Activated naive CD8-positive, alpha-beta T cell treated with anti-CD3 and anti-CD28 coated beads, Interleukin-2, amount 50 U/mL, for 24 hours (primary cell): ENCODE data around the gene ADA.
A peak's percentile ranks its signal among the peaks of the same experiment; 100 is the strongest.

ENCODE experiments used
- ATAC-seq: fragments of 150-1000 bp; cut with Tn5 transposase; one replicate; pipeline ENCODE4 v1.10.0; 2021
- DNase-seq: peaks from one replicate; pipeline ENCODE4 v3.0.0; 2021
- H3K27ac Mint-ChIP-seq: one replicate; pipeline ENCODE4 v1.8.0; 2021; ENCODE audit warnings: mild to moderate bottlenecking, mixed read lengths
- H3K27me3 Mint-ChIP-seq: one replicate; pipeline ENCODE4 v1.8.0; 2021; ENCODE audit warnings: mixed read lengths
- H3K36me3 Mint-ChIP-seq: one replicate; pipeline ENCODE4 v1.8.0; 2021; ENCODE audit warnings: low read depth, mixed read lengths
- H3K4me1 Mint-ChIP-seq: one replicate; pipeline ENCODE4 v1.8.0; 2021; ENCODE audit warnings: mixed read lengths
- H3K4me3 Mint-ChIP-seq: one replicate; pipeline ENCODE4 v1.8.0; 2021; ENCODE audit warnings: mild to moderate bottlenecking, moderate library complexity, mixed read lengths
- H3K9me3 Mint-ChIP-seq: one replicate; pipeline ENCODE4 v1.8.0; 2021; ENCODE audit warnings: mixed read lengths

ADA gene

DNA sequence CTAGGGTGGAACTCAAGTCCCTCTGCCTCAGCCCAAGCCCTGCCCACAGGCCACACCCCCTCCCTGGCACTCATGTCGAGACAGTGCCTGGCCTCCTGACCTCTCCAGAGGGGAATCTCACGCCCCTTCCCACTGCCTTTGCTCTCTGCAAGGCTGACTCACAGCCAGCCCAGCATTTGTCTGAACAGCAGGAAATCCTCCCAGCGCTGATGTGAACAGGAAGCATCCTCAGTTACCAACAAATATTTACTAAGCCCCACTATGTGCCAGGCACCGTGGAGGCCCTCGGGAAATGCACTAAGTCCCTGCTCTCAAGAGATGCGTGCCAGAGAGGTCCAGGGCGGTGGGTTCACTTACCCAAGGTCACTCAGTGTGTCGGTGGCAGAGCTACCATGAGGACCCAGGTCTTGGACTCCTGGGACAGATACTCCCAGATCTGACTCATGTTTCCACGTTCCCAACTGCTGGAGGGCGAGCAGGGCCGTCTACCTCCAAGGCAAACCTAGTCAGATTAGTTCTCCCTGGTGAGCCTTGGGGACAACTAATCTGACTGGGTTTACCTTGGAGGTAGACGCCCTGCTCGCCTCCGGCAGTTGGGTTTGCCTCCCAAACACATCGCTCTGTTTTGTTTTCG is 7.8 kb downstream of the ADA start:
- Mint-ChIP-seq H3K27me3 (no peaks in the 10 kb centered on the region), H3K4me1 (peaks cover 74% of the 10 kb centered on the region), H3K4me3 (peak overlapping the region; percentile 51), H3K27ac (peak overlapping the region; percentile 77), H3K9me3 (no peaks in the 10 kb centered on the region), H3K36me3 (peaks cover 8% of the 10 kb centered on the region)
- ATAC-seq = no peak
- DNase-seq = peak; percentile 40

DNA sequence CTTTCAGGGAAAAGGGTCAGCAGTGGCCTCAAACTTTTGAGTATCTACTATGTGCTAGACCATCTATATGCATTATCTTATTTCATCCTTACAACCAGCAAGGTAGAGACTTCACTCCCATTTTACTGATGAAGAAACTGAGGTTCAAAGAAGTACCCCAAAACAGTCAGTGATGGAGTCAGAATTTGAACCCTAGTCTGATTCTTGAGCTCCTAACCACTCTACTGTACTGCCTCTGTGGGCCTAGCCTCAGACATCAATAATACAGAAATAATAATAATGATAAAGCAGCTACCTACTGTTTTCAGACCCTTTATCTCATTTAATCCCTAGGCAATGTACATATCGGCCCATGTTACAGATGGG is 8.4 kb downstream of the ADA start:
- Mint-ChIP-seq H3K27ac (peak overlapping the region; percentile 89), H3K27me3 (no peaks in the 10 kb centered on the region), H3K36me3 (peaks cover 10% of the 10 kb centered on the region), H3K4me1 (peaks cover 68% of the 10 kb centered on the region), H3K4me3 (no peak overlapping the region), H3K9me3 (no peaks in the 10 kb centered on the region)
- ATAC-seq (no peak), DNase-seq (no peak)

DNA sequence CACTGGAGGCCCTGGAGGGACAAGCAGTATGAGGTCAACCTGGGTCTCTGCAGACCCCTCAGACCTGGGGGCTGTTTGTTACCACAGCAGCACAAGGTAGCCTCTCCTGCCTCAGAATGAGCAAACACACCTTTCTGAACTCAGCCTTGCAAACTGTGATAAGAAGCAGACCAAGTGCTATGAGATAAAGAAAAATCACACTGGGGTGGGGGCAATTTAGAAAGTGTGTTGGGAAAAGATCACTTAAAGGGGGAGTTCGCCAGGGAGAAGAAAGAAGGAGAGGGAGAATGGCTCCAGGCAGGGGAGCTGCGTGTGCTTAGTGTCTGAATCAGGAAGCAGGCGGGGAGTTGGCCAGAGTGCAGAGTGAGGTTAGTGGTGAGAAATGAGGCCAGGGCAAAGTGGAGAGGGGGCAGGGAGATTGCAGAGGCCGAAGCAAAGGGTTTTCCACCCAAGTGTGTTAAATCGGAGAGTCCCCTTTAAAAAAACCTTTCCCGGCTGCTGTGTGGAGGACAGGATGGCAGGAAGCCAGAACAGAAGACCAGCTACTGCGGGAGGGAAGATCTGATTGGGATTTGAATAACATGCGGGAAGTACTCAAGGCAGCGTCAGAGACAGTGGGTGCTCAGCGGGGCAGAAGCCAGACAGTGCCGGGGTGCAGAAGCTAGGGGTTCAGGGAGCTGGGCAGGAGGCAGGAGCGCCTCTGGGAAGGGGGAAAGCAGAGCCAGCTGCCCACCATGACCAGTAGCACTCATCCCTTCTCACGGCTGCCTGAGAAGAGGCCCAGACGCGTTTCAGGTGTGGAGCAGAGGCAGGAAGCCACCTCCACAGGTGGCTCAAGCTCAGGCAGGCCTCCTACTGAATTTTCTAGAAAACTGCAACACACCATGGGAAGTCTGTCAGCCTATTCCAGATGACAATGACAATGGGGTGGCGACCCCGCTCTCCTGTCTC is 9.0 kb downstream of the ADA start:
- Mint-ChIP-seq H3K27ac (peak overlapping the region; percentile 89), H3K27me3 (no peaks in the 10 kb centered on the region), H3K4me3 (peak overlapping the region; percentile 57), H3K4me1 (peaks cover 65% of the 10 kb centered on the region), H3K9me3 (no peaks in the 10 kb centered on the region), H3K36me3 (peaks cover 10% of the 10 kb centered on the region)
- DNase-seq (peak; percentile 42), ATAC-seq (peak; percentile 37)

DNA sequence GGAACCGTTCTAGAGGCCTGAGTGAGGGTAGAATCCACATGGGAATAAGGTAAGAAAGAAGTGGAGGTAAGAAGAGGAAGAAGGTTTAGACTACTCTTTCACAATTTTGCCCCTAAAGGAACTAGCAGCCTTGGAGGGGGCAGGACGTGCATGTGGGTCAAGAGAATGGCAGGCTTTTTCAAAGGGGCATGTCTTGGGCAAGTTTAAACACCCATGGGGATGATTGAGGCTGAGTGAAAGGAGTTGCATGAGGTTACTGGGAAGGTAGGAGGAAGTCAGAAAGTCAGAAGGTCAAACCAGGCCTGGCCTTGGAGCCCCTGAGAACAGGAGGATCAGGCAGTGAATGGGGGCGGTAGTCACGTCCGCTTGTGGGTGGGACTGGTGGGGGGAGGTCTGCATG is 10.2 kb downstream of the ADA start:
- Mint-ChIP-seq H3K4me1 (peaks cover 54% of the 10 kb centered on the region), H3K9me3 (no peaks in the 10 kb centered on the region), H3K27me3 (no peaks in the 10 kb centered on the region), H3K27ac (peak overlapping the region; percentile 75), H3K36me3 (peaks cover 10% of the 10 kb centered on the region), H3K4me3 (no peak overlapping the region)
- ATAC-seq = no peak
- DNase-seq = no peak

DNA sequence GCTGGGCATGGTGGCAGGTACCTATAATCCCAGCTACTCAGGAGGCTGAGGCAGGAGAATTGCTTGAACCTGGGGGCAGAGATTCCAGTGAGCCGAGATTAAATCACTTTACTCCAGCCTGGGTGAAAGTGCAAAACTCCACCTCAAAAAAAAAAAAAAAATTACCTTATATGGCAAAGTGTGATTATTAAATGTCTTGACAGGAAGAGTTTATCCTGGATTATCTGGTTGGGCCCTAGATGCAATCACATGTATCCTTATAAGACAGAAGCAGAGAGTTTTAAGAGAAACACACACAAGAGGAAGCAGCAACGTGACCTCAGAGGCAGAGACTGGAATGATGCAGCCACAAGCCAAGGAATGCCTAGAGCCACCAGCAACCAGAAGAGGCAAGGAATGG is 11.0 kb downstream of the ADA start:
- Mint-ChIP-seq H3K27ac (no peak overlapping the region), H3K4me3 (no peak overlapping the region), H3K27me3 (no peaks in the 10 kb centered on the region), H3K36me3 (peaks cover 10% of the 10 kb centered on the region), H3K9me3 (no peaks in the 10 kb centered on the region), H3K4me1 (peaks cover 46% of the 10 kb centered on the region)
- DNase-seq (no peak), ATAC-seq (no peak)

DNA sequence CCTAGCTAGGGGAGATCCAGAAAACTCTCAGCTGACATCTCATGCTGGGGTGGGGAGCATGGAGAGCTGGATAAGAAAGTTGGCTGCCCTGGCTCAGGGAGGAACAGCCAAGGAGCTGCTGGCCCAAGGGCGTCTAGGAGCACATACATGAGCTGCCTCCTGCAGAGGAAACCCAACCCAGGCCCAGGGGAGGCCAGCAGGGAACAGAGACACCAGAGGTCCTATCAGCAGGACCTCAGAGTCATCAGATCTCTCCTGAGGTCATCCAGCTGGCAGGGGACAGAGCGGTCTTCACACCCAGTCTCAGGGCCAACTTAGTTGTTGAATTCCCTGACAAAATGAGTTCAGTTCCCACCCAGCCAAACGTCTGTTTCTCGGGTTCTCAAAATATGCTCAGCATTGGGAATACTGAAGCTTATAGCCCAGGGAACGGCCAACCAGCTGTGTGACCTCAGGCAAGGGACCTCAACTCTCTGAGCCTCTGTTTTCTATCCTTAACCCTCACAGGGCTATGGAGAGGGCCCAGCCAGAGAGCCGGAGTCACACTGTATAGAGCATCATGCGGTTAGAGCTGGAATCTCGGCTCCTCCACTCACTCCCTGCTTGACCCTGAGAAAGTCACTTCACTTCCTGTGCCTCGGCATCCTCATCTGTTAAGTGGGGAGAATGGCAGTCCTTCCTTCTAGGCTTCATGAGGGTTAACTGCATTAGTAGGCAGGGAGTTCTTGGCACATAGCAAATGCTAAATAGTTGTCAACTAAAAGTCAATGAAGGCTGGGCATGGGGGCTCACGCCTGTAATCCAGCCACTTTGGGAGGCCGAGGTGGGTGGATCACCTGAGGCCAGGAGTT is 13.8 kb downstream of the ADA start:
- H3K4me3 Mint-ChIP-seq = no peak overlapping the region
- H3K27ac Mint-ChIP-seq = no peak overlapping the region
- ATAC-seq (no peak), DNase-seq (no peak)
- H3K4me1 Mint-ChIP-seq = peaks cover 20% of the 10 kb centered on the region
- no peaks in the 10 kb centered on the region for H3K27me3 Mint-ChIP-seq
- H3K9me3 Mint-ChIP-seq = no peaks in the 10 kb centered on the region
- H3K36me3 Mint-ChIP-seq = peaks cover 10% of the 10 kb centered on the region

DNA sequence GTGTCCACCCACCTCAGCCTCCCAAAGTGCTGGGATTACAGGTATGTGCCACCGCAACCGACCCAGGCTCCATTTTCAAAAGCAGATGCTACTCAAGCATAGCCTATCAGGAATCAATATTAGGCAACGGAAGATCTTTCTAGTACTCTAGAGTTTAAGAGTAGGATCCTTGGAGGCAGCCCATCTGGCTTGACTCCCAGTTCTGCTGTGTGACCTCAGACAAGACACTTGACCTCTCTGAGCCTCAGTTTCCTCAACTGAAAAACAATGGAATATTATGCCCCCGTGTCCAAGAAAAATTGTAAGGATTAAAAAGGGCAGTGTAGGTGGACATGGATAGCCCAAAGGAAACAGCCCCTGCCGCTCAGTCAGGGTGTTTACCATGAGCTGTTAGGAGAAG is 14.5 kb downstream of the ADA start:
- Mint-ChIP-seq H3K4me3 (no peak overlapping the region), H3K27ac (no peak overlapping the region), H3K27me3 (no peaks in the 10 kb centered on the region), H3K36me3 (peaks cover 10% of the 10 kb centered on the region), H3K9me3 (no peaks in the 10 kb centered on the region), H3K4me1 (peaks cover 13% of the 10 kb centered on the region)
- DNase-seq (no peak), ATAC-seq (no peak)

DNA sequence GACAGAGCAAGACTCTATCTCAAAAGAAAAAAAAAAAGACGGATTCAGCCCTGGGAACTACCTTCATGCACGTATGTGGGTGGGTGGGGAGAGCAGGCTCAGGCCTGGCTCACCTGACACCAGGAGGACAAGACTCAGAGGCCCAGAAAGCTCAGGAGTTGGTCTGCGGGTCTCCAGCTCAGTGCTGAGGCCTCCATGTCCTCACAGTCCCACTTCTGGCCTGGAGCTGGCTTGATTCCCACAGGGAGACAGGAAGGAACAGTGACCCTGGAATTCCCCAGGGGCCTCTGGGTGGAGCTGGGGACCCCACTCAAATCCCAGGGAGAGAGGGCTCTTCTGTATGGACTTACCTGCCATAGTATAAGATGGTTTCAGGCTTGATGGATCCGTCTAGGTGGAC is 15.6 kb downstream of the ADA start:
- DNase-seq (no peak), ATAC-seq (no peak)
- H3K27ac Mint-ChIP-seq = no peak overlapping the region
- H3K36me3 Mint-ChIP-seq = peaks cover 10% of the 10 kb centered on the region
- H3K27me3 Mint-ChIP-seq = no peaks in the 10 kb centered on the region
- H3K9me3 Mint-ChIP-seq = no peaks in the 10 kb centered on the region
- no peak overlapping the region for H3K4me3 Mint-ChIP-seq
- H3K4me1 Mint-ChIP-seq = peaks cover 4% of the 10 kb centered on the region

DNA sequence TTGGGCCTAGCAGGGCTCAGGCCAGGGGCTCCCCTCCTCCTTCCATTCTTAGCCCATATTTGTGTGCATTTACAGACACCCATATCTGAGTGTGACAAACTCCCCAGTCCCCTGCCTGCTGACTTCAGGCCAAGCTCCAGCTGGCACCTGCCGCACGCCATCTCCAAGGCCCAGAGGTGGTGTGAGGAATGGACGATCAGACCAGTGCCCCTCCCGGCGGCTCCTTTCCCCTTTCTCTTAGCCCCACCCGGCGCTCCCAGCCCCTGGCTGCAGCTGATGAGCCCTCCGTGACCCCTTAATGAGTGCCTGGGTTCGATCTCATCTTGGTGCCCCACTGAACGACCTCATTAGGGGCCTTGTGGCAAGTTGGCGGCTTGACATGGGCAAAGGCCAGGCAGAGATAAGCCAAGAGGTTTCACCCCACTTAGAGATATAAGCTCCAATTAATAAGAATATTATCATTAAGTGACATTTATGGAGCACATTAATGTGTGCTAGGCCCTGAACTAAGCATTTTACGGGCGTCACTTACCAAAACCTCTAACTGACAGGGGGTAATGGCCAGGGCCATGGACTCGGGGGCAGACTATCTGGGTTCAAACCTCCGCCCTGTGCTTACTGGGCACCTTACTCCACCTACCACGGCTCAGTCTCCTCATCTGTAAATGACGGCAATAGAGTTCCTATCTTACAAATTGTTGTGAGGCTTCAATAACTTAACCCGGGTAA is 17.5 kb downstream of the ADA start:
- H3K4me3 Mint-ChIP-seq = no peak overlapping the region
- DNase-seq (no peak), ATAC-seq (no peak)
- H3K4me1 Mint-ChIP-seq = peaks cover 2% of the 10 kb centered on the region
- H3K27me3 Mint-ChIP-seq = no peaks in the 10 kb centered on the region
- H3K9me3 Mint-ChIP-seq = no peaks in the 10 kb centered on the region
- no peak overlapping the region for H3K27ac Mint-ChIP-seq
- H3K36me3 Mint-ChIP-seq = peaks cover 5% of the 10 kb centered on the region

DNA sequence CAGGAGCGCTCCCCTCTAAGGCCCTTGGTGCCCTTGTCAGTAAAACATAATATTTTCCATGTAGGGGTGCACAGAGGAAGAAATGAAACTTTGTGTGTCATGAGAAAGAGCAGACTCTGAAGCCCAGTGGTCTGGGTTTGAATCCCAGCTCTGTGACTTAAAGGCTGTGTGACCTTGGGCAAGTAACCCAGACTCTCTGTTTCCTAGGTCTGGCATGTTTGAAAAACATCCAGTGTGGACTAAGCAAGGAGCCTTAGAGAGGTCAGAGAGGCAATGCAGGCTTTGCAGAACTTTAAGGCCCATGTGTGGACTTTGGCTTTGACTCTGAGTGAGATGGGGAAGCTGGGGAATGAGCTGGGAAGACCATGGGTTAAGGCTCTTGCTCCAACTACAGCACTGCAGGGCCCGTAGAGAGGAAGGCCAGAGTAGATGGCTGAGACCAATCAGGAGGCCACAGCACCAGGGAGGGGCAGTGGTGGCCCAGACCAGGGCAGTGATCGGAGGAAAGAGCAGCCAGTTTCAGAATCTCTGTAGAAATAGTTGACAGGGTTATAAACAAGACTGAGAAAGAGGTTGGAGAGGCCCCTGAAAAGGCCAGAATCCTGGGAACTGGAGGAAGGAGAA is 18.2 kb downstream of the ADA start:
- ATAC-seq = peak; percentile 49
- no peaks in the 10 kb centered on the region for H3K9me3 Mint-ChIP-seq
- H3K4me1 Mint-ChIP-seq = peaks cover 2% of the 10 kb centered on the region
- no peak overlapping the region for H3K27ac Mint-ChIP-seq
- H3K36me3 Mint-ChIP-seq = no peaks in the 10 kb centered on the region
- no peaks in the 10 kb centered on the region for H3K27me3 Mint-ChIP-seq
- H3K4me3 Mint-ChIP-seq = no peak overlapping the region
- no peak for DNase-seq

DNA sequence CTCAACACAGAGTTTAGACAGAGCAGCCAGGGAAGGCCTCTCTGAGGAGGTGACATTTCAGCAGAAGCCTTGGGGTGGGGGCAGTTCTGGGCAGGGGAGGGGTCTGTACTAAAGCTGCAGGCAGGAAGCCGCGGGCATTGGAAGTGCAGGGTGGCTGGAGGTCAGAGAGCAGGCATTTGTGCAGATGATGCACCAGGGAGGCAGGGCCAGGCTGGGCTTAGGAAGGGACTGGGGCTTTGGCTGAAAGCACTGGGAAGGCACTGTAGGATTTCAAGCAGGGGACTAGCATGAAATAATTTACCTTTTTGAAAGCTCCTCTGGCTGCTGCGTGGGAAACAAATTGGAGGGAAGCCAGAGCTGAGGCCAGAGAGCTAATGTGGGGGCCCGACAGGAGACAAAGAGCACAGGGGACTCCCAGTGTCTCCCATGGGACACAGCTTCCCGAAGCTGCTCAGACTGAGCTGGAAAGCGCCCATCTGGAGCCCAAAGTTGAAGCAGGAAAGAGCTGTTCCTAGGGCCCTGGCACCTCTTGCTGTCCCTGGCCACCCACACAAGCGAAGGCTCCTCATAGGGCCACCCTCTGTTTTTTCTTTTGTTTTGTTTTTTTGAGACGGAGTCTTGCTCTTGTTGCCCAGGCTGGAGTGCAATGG is 19.3 kb downstream of the ADA start:
- DNase-seq = no peak
- Mint-ChIP-seq H3K36me3 (no peaks in the 10 kb centered on the region), H3K4me3 (no peak overlapping the region), H3K9me3 (no peaks in the 10 kb centered on the region), H3K27me3 (no peaks in the 10 kb centered on the region), H3K4me1 (peaks cover 2% of the 10 kb centered on the region), H3K27ac (no peak overlapping the region)
- ATAC-seq = no peak

DNA sequence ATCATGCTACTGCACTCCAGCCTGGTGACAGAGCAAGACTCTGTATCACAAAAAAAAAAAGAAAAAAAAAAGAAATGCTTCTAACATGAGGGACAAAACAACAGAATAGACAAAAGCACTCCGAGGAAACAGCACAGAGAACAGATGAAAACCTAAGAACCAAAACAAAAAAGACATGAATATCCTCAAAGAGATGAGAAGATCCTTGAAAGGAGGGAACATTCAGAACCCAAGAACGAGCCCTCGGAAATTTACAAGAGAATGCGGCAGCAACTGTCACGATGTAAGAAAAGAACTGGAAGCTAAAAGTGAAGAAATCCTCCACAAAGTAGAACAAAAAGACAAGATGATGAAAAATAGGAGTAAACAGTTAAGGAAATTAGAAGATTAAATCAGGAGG is 21.2 kb downstream of the ADA start:
- no peak for DNase-seq
- H3K9me3 Mint-ChIP-seq = no peaks in the 10 kb centered on the region
- peaks cover 2% of the 10 kb centered on the region for H3K4me1 Mint-ChIP-seq
- H3K27ac Mint-ChIP-seq = no peak overlapping the region
- no peaks in the 10 kb centered on the region for H3K27me3 Mint-ChIP-seq
- H3K4me3 Mint-ChIP-seq = no peak overlapping the region
- peaks cover 4% of the 10 kb centered on the region for H3K36me3 Mint-ChIP-seq
- ATAC-seq = no peak

DNA sequence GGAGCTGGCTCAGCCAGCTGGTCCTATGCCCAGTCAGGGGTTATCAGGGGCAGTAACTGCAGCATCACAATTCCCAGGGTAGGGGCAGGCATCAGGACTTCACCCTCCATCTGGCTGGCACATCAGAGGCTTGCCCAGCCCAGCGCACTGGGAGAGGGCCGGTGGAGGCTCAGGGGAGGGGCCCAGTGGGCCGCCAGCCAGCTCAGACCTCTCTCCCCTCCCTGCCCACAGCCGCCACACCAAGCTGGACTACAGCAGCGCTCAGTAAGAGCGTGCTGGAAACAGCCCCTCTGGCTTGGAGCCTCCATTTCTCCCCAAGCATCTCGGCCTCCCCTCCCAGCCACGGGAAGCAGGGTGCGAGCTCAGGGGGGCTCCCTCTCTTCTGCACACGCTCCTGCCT is 22.0 kb downstream of the ADA start:
- no peak overlapping the region for H3K27ac Mint-ChIP-seq
- H3K4me1 Mint-ChIP-seq = peaks cover 2% of the 10 kb centered on the region
- H3K27me3 Mint-ChIP-seq = no peaks in the 10 kb centered on the region
- no peaks in the 10 kb centered on the region for H3K9me3 Mint-ChIP-seq
- no peak overlapping the region for H3K4me3 Mint-ChIP-seq
- ATAC-seq (no peak), DNase-seq (no peak)
- H3K36me3 Mint-ChIP-seq = peaks cover 4% of the 10 kb centered on the region
